CD4-positive, CD25-positive, alpha-beta regulatory T cell (primary cell): ENCODE measurements around the gene ZNF681. TPM values are rescaled to one million over a fixed set of nuclear protein-coding genes. Genes with fewer than 3 reads are reported as not detected.
"Not testable (repeated sequence)": the region's sequence is repeated elsewhere in the genome, so short reads cannot be mapped to it uniquely, and the experiment has no call there.

Experiments
- ATAC-seq, 2 donors: fragments of 150-1000 bp; cut with Tn5 transposase; one replicate each; pipeline ENCODE4 v1.10.0; 2021; ENCODE audit warnings: low read depth in 2 of 2, moderate number of reproducible peaks in 2 of 2, moderate library complexity in 1 of 2
- DNase-seq, 3 donors: peaks; one replicate each; pipeline versions ENCODE4 v3.0.0 to v3.0.0-alpha.2; 2012 to 2022; ENCODE audit warnings: mixed read lengths in 1 of 3
- H3K27ac ChIP-seq: one replicate; pipeline ENCODE4 v1.7.0; 2013; ENCODE audit warnings: mild to moderate bottlenecking, low read length; ENCODE audit not compliant: insufficient read depth, poor library complexity, severe bottlenecking
- H3K27me3 ChIP-seq: one replicate; pipeline ENCODE4 v1.7.0; 2013; ENCODE audit warnings: low read length; ENCODE audit not compliant: control insufficient read depth, insufficient read depth
- H3K36me3 ChIP-seq: one replicate; pipeline ENCODE4 v1.7.0; 2013; ENCODE audit warnings: mild to moderate bottlenecking, low read length, moderate library complexity; ENCODE audit not compliant: control insufficient read depth, insufficient read depth
- H3K4me1 ChIP-seq: 2 replicates; pipeline ENCODE4 v1.7.0; 2013; ENCODE audit warnings: mild to moderate bottlenecking, low read length; ENCODE audit not compliant: insufficient read depth, control insufficient read depth, poor library complexity, severe bottlenecking
- H3K4me3 ChIP-seq: one replicate; pipeline ENCODE4 v1.7.0; 2013; ENCODE audit warnings: low read depth, mild to moderate bottlenecking, low read length, moderate library complexity
- H3K9me3 ChIP-seq, 2 experiments: 1 replicate in 1 of 2; 2 replicates in 1 of 2; pipeline ENCODE4 v1.7.0; 2013; ENCODE audit warnings: low read length in 2 of 2, mild to moderate bottlenecking in 1 of 2, moderate library complexity in 1 of 2; ENCODE audit not compliant: control insufficient read depth in 2 of 2
- H3K27ac Mint-ChIP-seq, 3 donors: one replicate each; pipeline ENCODE4 v1.8.0; 2020 to 2022; ENCODE audit warnings: mild to moderate bottlenecking in 3 of 3, mixed read lengths in 3 of 3, moderate library complexity in 2 of 3
- H3K27me3 Mint-ChIP-seq: one replicate; pipeline ENCODE4 v1.8.0; 2022; ENCODE audit warnings: mild to moderate bottlenecking, mixed read lengths
- H3K36me3 Mint-ChIP-seq: one replicate; pipeline ENCODE4 v1.8.0; 2020; ENCODE audit warnings: mixed read lengths
- H3K4me1 Mint-ChIP-seq, 4 donors: one replicate each; pipeline ENCODE4 v1.8.0; 2020 to 2022; ENCODE audit warnings: mixed read lengths in 4 of 4, mild to moderate bottlenecking in 1 of 4
- H3K4me3 Mint-ChIP-seq, 4 donors: one replicate each; pipeline ENCODE4 v1.8.0; 2020 to 2022; ENCODE audit warnings: mild to moderate bottlenecking in 4 of 4, mixed read lengths in 4 of 4, moderate library complexity in 3 of 4
- H3K9me3 Mint-ChIP-seq, 7 donors: one replicate each; pipeline ENCODE4 v1.8.0; 2020 to 2022; ENCODE audit warnings: mixed read lengths in 7 of 7, mild to moderate bottlenecking in 3 of 7, moderate library complexity in 2 of 7
- polyA plus RNA-seq, 4 donors: library from polyadenylated mRNA; unstranded; fragments of 300-500 nt; fragmentation: Illumina TruSeq; gene quantifications; one replicate each; pipeline ENCODE4 v1.2.3, GENCODE V29; 2021
- total RNA-seq: library from RNA; stranded (reverse); gene quantifications from one replicate; pipeline ENCODE4 v1.2.3, GENCODE V29; 2022

The ZNF681 gene
- total and polyA plus RNA-seq, 5 donors from 2014 or later: 1.7 to 2.9 (median 2.1) TPM

DNA sequence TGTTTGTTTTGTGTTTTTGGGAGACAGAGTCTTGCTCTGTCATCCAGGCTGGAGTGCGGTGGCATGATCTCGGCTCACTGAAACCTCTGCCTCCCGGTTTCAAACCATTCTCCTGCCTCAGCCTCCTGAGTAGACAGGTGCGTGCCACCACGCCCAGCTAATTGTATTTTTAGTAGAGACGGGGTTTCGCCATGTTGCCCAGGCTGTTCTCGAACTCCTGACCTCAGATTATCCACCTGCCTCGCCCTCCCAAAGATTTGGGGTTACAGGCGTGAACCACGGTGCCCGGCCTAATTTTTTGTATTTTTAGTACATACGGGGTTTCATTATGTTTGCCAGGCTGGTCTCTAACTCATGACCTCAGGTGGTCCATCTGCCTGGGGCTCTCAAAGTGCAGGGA lies 8.3 kb upstream of the ZNF681 start:
- Mint-ChIP-seq H3K27ac (peak overlapping the region in 1 of 3 donors; percentile 14), H3K9me3 (peaks cover 0 to 7% (median 0%) of the 10 kb centered on the region in 7 donors), H3K4me1 (peaks cover 15 to 51% (median 26%) of the 10 kb centered on the region in 4 donors), H3K36me3 (peaks cover 21% of the 10 kb centered on the region), H3K27me3 (no peaks in the 10 kb centered on the region), H3K4me3 (peak overlapping the region in 1 of 4 donors; percentile 43)
- H3K27me3 ChIP-seq: no peaks in the 10 kb centered on the region
- H3K36me3 ChIP-seq: peaks cover 6% of the 10 kb centered on the region
- DNase-seq (no peak), ATAC-seq (no peak)
- H3K9me3 ChIP-seq: no peaks in the 10 kb centered on the region
- H3K27ac ChIP-seq: no peak overlapping the region
- H3K4me3 ChIP-seq: no peak overlapping the region
- H3K4me1 ChIP-seq: peaks cover 9% of the 10 kb centered on the region

DNA sequence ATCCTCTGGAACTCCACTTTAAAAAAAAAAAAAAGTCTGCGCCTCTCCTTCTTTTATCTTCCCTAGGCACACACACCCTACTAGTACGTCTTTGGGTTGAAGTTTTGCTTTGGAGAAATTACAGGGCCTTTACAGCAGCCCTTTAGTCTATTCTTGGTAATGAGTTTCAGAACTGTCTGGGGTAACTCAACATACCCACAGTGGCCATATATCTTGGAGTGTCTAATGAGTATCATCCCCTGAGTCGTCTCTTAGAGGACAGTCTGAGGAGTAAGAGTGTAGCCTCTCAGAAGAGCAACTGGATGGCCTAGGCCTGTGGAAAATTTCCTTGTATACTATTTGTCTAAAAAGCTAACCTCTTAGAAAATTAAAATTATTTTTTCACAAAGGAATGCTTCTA lies 6.1 kb upstream of the ZNF681 start:
- peaks cover 14% of the 10 kb centered on the region for H3K36me3 Mint-ChIP-seq
- Histone ChIP-seq H3K9me3 (no peaks in the 10 kb centered on the region), H3K27ac (no peak overlapping the region), H3K4me1 (peaks cover 9% of the 10 kb centered on the region), H3K4me3 (no peak overlapping the region), H3K36me3 (no peaks in the 10 kb centered on the region), H3K27me3 (no peaks in the 10 kb centered on the region)
- peak overlapping the region; percentile 14 to 86 (median 42) for H3K27ac Mint-ChIP-seq
- no peak for DNase-seq
- peaks cover 9 to 48% (median 29%) of the 10 kb centered on the region in 4 donors for H3K4me1 Mint-ChIP-seq
- H3K9me3 Mint-ChIP-seq: peaks cover 0 to 7% (median 0%) of the 10 kb centered on the region in 7 donors
- H3K27me3 Mint-ChIP-seq: no peaks in the 10 kb centered on the region
- ATAC-seq: no peak
- peak overlapping the region; percentile 81 to 99 (median 96) for H3K4me3 Mint-ChIP-seq

DNA sequence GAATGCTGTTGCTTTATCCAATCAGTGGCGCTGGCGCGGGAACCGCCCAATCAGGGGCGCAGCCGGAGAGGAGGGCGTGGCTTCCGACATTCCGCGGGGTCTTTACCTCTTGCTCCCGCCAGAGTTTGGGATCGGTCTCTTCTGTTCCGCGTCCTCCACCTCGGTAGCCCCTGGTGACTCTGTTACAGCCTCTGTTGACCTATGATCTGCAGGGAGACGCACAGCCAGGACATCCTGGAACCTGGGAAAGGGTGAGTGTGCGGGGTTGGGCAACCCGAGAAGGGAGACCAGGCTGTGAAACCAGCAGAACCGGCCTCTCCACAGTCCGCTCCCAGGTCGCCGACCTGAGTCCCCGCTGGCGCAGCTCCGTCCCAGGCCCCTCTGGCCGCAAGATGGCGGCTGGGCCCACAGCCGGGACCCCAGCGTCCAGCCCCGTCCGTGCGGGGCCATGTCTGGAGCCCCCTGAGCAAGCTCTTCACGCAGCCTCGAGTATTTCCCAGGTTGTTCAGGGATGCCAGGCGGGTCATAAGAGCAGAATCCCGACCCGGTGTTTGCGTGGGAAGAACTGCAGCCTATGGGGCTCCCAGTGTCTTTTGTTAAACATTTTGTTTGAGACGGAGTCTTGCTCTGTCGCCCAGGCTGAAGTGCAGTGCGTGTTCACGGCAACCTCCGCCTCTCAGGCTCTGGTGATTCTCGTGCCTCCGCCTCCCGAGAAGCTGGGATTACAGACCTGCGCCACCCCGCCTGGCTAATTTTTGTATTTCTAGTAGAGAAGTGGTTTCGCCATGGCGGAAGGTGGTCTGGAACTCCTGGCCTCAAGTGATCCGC lies 4.4 kb upstream of the ZNF681 start:
- Histone ChIP-seq H3K27me3 (no peaks in the 10 kb centered on the region), H3K4me1 (peaks cover 12% of the 10 kb centered on the region), H3K9me3 (no peaks in the 10 kb centered on the region), H3K4me3 (peak overlapping the region; percentile 90), H3K27ac (peak overlapping the region; percentile 66), H3K36me3 (no peaks in the 10 kb centered on the region)
- peak; percentile 74 to 78 for ATAC-seq
- Mint-ChIP-seq H3K27me3 (no peaks in the 10 kb centered on the region), H3K4me3 (peak overlapping the region; percentile 96 to 99 (median 98)), H3K9me3 (peaks cover 0 to 4% (median 0%) of the 10 kb centered on the region in 7 donors), H3K27ac (peak overlapping the region; percentile 72 to 95 (median 92)), H3K36me3 (peaks cover 8% of the 10 kb centered on the region), H3K4me1 (peaks cover 14 to 55% (median 33%) of the 10 kb centered on the region in 4 donors)
- peak; percentile 78 to 82 (median 78) for DNase-seq

GRCh38 chr19:23762548-23762883 lies 3.8 kb upstream of the ZNF681 start:
- peak overlapping the region; percentile 96 to 99 (median 98) for H3K4me3 Mint-ChIP-seq
- H3K27ac Mint-ChIP-seq: peak overlapping the region; percentile 72 to 95 (median 92)
- peaks cover 0 to 4% (median 0%) of the 10 kb centered on the region in 7 donors for H3K9me3 Mint-ChIP-seq
- no peaks in the 10 kb centered on the region for H3K27me3 Mint-ChIP-seq
- H3K36me3 ChIP-seq: no peaks in the 10 kb centered on the region
- H3K9me3 ChIP-seq: no peaks in the 10 kb centered on the region
- H3K27ac ChIP-seq: peak overlapping the region; percentile 66
- H3K36me3 Mint-ChIP-seq: peaks cover 8% of the 10 kb centered on the region
- no peak for ATAC-seq
- peak overlapping the region; percentile 90 for H3K4me3 ChIP-seq
- DNase-seq: no peak
- H3K4me1 Mint-ChIP-seq: peaks cover 14 to 60% (median 38%) of the 10 kb centered on the region in 4 donors
- H3K4me1 ChIP-seq: peaks cover 15% of the 10 kb centered on the region
- H3K27me3 ChIP-seq: no peaks in the 10 kb centered on the region

- not testable (repeated sequence) for H3K9me3 Mint-ChIP-seq, H3K27me3 ChIP-seq, H3K27me3 Mint-ChIP-seq, DNase-seq, ATAC-seq, H3K9me3 ChIP-seq, H3K27ac ChIP-seq, H3K36me3 ChIP-seq, H3K36me3 Mint-ChIP-seq, H3K4me3 ChIP-seq
- peak overlapping the region in 3 of 4 donors; percentile 22 to 99 (median 68) for H3K4me3 Mint-ChIP-seq
- H3K4me1 Mint-ChIP-seq: peaks cover 14 to 60% (median 33%) of the 10 kb centered on the region in 4 donors
- peak overlapping the region; percentile 59 to 85 (median 63) for H3K27ac Mint-ChIP-seq
- peaks cover 17% of the 10 kb centered on the region for H3K4me1 ChIP-seq
Observed at GRCh38 chr19:23760326-23760725, 1.6 kb upstream of the ZNF681 start.

DNA sequence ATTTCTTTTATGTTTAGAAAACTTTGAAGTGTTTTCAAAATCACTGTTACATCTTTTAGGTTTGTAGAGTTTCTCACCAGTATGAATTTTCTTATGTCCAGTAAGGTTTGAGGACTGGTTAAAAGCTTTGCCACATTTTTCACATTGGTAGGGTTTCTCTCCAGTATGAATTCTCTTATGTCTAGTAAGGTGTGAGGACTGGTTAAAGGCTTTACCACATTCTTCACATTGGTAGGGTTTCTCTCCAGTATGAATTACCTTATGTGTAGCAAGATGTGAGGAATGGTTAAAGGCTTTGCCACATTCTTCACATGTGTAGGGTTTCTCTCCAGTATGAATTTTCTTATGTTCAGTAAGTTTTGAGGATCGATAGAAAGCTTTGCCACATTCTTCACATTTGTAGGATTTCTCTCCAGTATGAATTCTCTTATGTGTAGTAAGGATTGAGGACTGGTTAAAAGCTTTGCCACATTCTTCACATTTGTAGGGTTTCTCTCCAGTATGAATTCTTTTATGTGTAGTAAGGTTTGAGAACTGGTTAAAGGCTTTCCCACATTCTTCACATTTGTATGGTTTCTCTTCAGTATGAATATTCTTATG lies 15.0 kb downstream of the ZNF681 start:
- DNase-seq, H3K27me3 ChIP-seq, H3K4me1 Mint-ChIP-seq, H3K27ac Mint-ChIP-seq, H3K4me3 ChIP-seq, H3K27me3 Mint-ChIP-seq, H3K27ac ChIP-seq, H3K4me3 Mint-ChIP-seq, ATAC-seq, H3K4me1 ChIP-seq: not testable (repeated sequence)
- H3K9me3 Mint-ChIP-seq: peaks cover 0 to 50% (median 26%) of the 10 kb centered on the region in 7 donors
- peaks cover 20% of the 10 kb centered on the region for H3K36me3 ChIP-seq
- H3K36me3 Mint-ChIP-seq: peaks cover 33% of the 10 kb centered on the region
- peaks cover 62 to 79% of the 10 kb centered on the region in 2 experiments for H3K9me3 ChIP-seq

DNA sequence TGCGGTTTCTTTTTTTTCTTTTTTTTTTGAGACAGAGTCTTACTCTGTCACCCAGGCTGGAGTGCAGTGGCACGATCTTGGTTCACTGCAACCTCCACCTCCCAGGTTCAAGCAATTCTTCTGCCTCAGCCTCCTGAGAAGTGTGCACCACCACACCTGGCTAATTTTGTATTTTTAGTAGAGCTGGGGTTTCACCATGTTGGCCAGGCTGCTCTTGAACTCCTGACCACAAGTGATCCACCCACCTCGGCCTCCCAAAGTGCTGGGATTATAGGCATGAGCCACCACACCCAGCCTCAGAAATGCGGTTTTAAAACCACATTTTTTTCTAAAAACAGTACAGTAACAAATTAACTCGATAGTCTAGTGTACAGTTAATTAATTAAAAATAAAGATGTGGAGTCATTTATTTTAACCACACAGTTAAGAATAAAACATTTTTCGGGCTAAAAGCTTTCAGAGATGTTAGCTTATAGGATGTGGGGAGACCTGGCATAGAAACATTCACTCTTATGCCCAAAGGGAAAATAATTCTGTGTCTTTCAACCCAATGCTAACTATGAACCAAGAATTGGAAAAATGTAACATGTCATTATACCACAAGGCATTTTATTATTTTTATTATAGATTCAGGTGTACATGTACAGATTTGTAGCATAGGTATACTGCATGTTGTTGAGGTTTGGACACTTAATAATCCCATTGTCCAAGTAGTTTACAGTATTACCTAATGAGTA lies 27.8 kb downstream of the ZNF681 start:
- not testable (repeated sequence) for H3K4me1 ChIP-seq, H3K4me1 Mint-ChIP-seq, H3K27me3 Mint-ChIP-seq, H3K27ac ChIP-seq, H3K36me3 Mint-ChIP-seq, DNase-seq, H3K27me3 ChIP-seq, ATAC-seq, H3K4me3 Mint-ChIP-seq, H3K27ac Mint-ChIP-seq, H3K4me3 ChIP-seq, H3K36me3 ChIP-seq
- peaks cover 0 to 34% (median 14%) of the 10 kb centered on the region in 7 donors for H3K9me3 Mint-ChIP-seq
- H3K9me3 ChIP-seq: peaks cover 8 to 36% of the 10 kb centered on the region in 2 experiments
